Measurements from ENCODE around the gene INO80. TPM values are rescaled to one million over a fixed set of nuclear protein-coding genes. Genes with fewer than 3 reads are reported as not detected.
"Not testable (repeated sequence)": the region's sequence is repeated elsewhere in the genome, so short reads cannot be mapped to it uniquely, and the experiment has no call there.

INO80 gene
- total RNA-seq, 1 experiment from 2014 or later = 15.3 TPM

GRCh38 chr15:40964634-40965033 lies 151.4 kb downstream of the INO80 start:
- no peak overlapping the region for H3K4me3 Mint-ChIP-seq (ENCODE audit: low read depth, unreplicated experiment)
- H3K27ac Mint-ChIP-seq (ENCODE audit: unreplicated experiment) = no peak overlapping the region

GRCh38 chr15:40964006-40964405 lies 152.1 kb downstream of the INO80 start:
- H3K27me3 Mint-ChIP-seq (ENCODE audit: unreplicated experiment) = no peaks in the 10 kb centered on the region

More at GRCh38 chr15:40964634-40965033, 151.4 kb downstream of the INO80 start:
- CTCF ChIA-PET = interaction anchor here (0.6 kb wide), 1 partner anchor 285 kb away, joined by 3 read pairs; no protein-coding TSS in a partner anchor
- H3K9me3 Mint-ChIP-seq (ENCODE audit: low read depth, unreplicated experiment) = no peaks in the 10 kb centered on the region
- H3K4me1 Mint-ChIP-seq (ENCODE audit: low read depth, unreplicated experiment) = peaks cover 6% of the 10 kb centered on the region
- TF ChIP-seq CTCF (IDR thresholded peaks at IDR 0.05; ENCODE audit: unreplicated experiment) = no peak
- BruUV-seq (replicated peaks) = no TSS peak
- H3K36me3 Mint-ChIP-seq (ENCODE audit: insufficient read depth, unreplicated experiment) = no peaks in the 10 kb centered on the region
- H3K27me3 Mint-ChIP-seq (ENCODE audit: unreplicated experiment) = no peaks in the 10 kb centered on the region
- DNase-seq = no peak
- intact Hi-C loops (cut with micrococcal nuclease; ENCODE audit: unreplicated experiment) = loop anchor here (10.0 kb wide), 1 partner anchor 60 kb away; no protein-coding TSS in a partner anchor

GRCh38 chr15:40963201-40963600 lies 152.9 kb downstream of the INO80 start:
- H3K9me3 Mint-ChIP-seq (ENCODE audit: low read depth, unreplicated experiment) = no peaks in the 10 kb centered on the region
- no peak for TF ChIP-seq CTCF (IDR thresholded peaks at IDR 0.05; ENCODE audit: unreplicated experiment)
- peaks cover 7% of the 10 kb centered on the region for H3K36me3 Mint-ChIP-seq (ENCODE audit: insufficient read depth, unreplicated experiment)
- CTCF ChIA-PET = no interaction called here
- no peak for DNase-seq
- intact Hi-C loops (cut with micrococcal nuclease; ENCODE audit: unreplicated experiment) = loop anchor here (10.0 kb wide), 1 partner anchor 58 kb away; no protein-coding TSS in a partner anchor
- H3K4me3 Mint-ChIP-seq (ENCODE audit: low read depth, unreplicated experiment) = no peak overlapping the region
- peaks cover 6% of the 10 kb centered on the region for H3K4me1 Mint-ChIP-seq (ENCODE audit: low read depth, unreplicated experiment)
- no TSS peak for BruUV-seq (replicated peaks)
- H3K27ac Mint-ChIP-seq (ENCODE audit: unreplicated experiment) = no peak overlapping the region
- H3K27me3 Mint-ChIP-seq (ENCODE audit: unreplicated experiment) = no peaks in the 10 kb centered on the region

More at GRCh38 chr15:40964006-40964405, 152.1 kb downstream of the INO80 start:
- Mint-ChIP-seq H3K4me1 (ENCODE audit: low read depth, unreplicated experiment) (peaks cover 6% of the 10 kb centered on the region), H3K9me3 (ENCODE audit: low read depth, unreplicated experiment) (no peaks in the 10 kb centered on the region), H3K27ac (ENCODE audit: unreplicated experiment) (no peak overlapping the region), H3K36me3 (ENCODE audit: insufficient read depth, unreplicated experiment) (peaks cover 1% of the 10 kb centered on the region), H3K4me3 (ENCODE audit: low read depth, unreplicated experiment) (no peak overlapping the region)
- CTCF ChIA-PET = no interaction called here
- intact Hi-C loops (cut with micrococcal nuclease; ENCODE audit: unreplicated experiment) = loop anchor here (10.0 kb wide), 1 partner anchor 59 kb away; no protein-coding TSS in a partner anchor
- TF ChIP-seq CTCF (IDR thresholded peaks at IDR 0.05; ENCODE audit: unreplicated experiment) = no peak
- no peak for DNase-seq
- no TSS peak for BruUV-seq (replicated peaks)

GRCh38 chr15:40962317-40962716 lies 153.8 kb downstream of the INO80 start:
- not testable (repeated sequence) for H3K27ac Mint-ChIP-seq (ENCODE audit: unreplicated experiment); BruUV-seq (replicated peaks); H3K9me3 Mint-ChIP-seq (ENCODE audit: low read depth, unreplicated experiment); H3K4me1 Mint-ChIP-seq (ENCODE audit: low read depth, unreplicated experiment); H3K4me3 Mint-ChIP-seq (ENCODE audit: low read depth, unreplicated experiment); DNase-seq; H3K27me3 Mint-ChIP-seq (ENCODE audit: unreplicated experiment)
- CTCF ChIA-PET = interaction anchor here (0.6 kb wide), 1 partner anchor 640 kb away, joined by 3 read pairs; no protein-coding TSS in a partner anchor
- H3K36me3 Mint-ChIP-seq (ENCODE audit: insufficient read depth, unreplicated experiment) = peaks cover 11% of the 10 kb centered on the region
- intact Hi-C loops (cut with micrococcal nuclease; ENCODE audit: unreplicated experiment) = loop anchor here (10.0 kb wide), 1 partner anchor 58 kb away; no protein-coding TSS in a partner anchor

- H3K9me3 Mint-ChIP-seq (ENCODE audit: low read depth, unreplicated experiment); H3K4me3 Mint-ChIP-seq (ENCODE audit: low read depth, unreplicated experiment); BruUV-seq (replicated peaks); H3K27me3 Mint-ChIP-seq (ENCODE audit: unreplicated experiment); H3K27ac Mint-ChIP-seq (ENCODE audit: unreplicated experiment); DNase-seq; CTCF ChIA-PET; H3K4me1 Mint-ChIP-seq (ENCODE audit: low read depth, unreplicated experiment): not testable (repeated sequence)
- peaks cover 11% of the 10 kb centered on the region for H3K36me3 Mint-ChIP-seq (ENCODE audit: insufficient read depth, unreplicated experiment)
- intact Hi-C loops (cut with micrococcal nuclease; ENCODE audit: unreplicated experiment) = loop anchor here (10.0 kb wide), 1 partner anchor 57 kb away; no protein-coding TSS in a partner anchor
These were observed 154.3 kb downstream of the INO80 start for GRCh38 chr15:40961740-40962139.
